ENCODE measurements around the gene AGFG2. TPM values are rescaled to one million over a fixed set of nuclear protein-coding genes. Genes with fewer than 3 reads are reported as not detected.

AGFG2 gene
- total RNA-seq, 1 experiment from 2014 or later = 11.9 TPM

GRCh38 chr7:100504887-100505611 is 34.0 kb upstream of the AGFG2 start:
- Mint-ChIP-seq H3K9me3 (ENCODE audit: unreplicated experiment) (no peaks in the 10 kb centered on the region), H3K27ac (ENCODE audit: low read depth, unreplicated experiment) (no peak overlapping the region), H3K27me3 (ENCODE audit: insufficient read depth, unreplicated experiment) (no peaks in the 10 kb centered on the region), H3K36me3 (ENCODE audit: insufficient read depth, unreplicated experiment) (no peaks in the 10 kb centered on the region), H3K4me1 (ENCODE audit: insufficient read depth, unreplicated experiment) (peaks cover 24% of the 10 kb centered on the region), H3K4me3 (ENCODE audit: unreplicated experiment) (no peak overlapping the region)
- DNase-seq (ENCODE audit: unreplicated experiment) = no peak
- POLR2A ChIA-PET = no interaction called here
- CTCF ChIA-PET = interaction anchor here (0.9 kb wide), 2 partner anchors 22 to 54 kb away, joined by 3 read pairs; no protein-coding TSS in a partner anchor
- BruUV-seq (replicated peaks) = no TSS peak
- intact Hi-C loops (cut with micrococcal nuclease) = no loop called here
- TF ChIP-seq CTCF (IDR thresholded peaks at IDR 0.05; ENCODE audit: unreplicated experiment) = no peak

- CTCF ChIA-PET = no interaction called here
- H3K36me3 Mint-ChIP-seq (ENCODE audit: insufficient read depth, unreplicated experiment) = no peaks in the 10 kb centered on the region
- no peak overlapping the region for H3K4me3 Mint-ChIP-seq (ENCODE audit: unreplicated experiment)
- H3K9me3 Mint-ChIP-seq (ENCODE audit: unreplicated experiment) = no peaks in the 10 kb centered on the region
- intact Hi-C loops (cut with micrococcal nuclease) = no loop called here
- no peak overlapping the region for H3K27ac Mint-ChIP-seq (ENCODE audit: low read depth, unreplicated experiment)
- POLR2A ChIA-PET = interaction anchor here (0.6 kb wide), 1 partner anchor 1285 kb away, joined by 3 read pairs; no protein-coding TSS in a partner anchor
- DNase-seq (ENCODE audit: unreplicated experiment) = no peak
- TF ChIP-seq CTCF (IDR thresholded peaks at IDR 0.05; ENCODE audit: unreplicated experiment) = no peak
- BruUV-seq (replicated peaks) = no TSS peak
- H3K27me3 Mint-ChIP-seq (ENCODE audit: insufficient read depth, unreplicated experiment) = no peaks in the 10 kb centered on the region
- peaks cover 24% of the 10 kb centered on the region for H3K4me1 Mint-ChIP-seq (ENCODE audit: insufficient read depth, unreplicated experiment)
Measured at GRCh38 chr7:100506356-100506923, 32.6 kb upstream of the AGFG2 start.

GRCh38 chr7:100509231-100509630 is 29.8 kb upstream of the AGFG2 start:
- H3K27me3 Mint-ChIP-seq (ENCODE audit: insufficient read depth, unreplicated experiment) = no peaks in the 10 kb centered on the region
- H3K27ac Mint-ChIP-seq (ENCODE audit: low read depth, unreplicated experiment) = peak overlapping the region; percentile 57
- peak overlapping the region; percentile 17 for H3K4me3 Mint-ChIP-seq (ENCODE audit: unreplicated experiment)
- intact Hi-C loops (cut with micrococcal nuclease) = no loop called here
- no peak for TF ChIP-seq CTCF (IDR thresholded peaks at IDR 0.05; ENCODE audit: unreplicated experiment)
- H3K9me3 Mint-ChIP-seq (ENCODE audit: unreplicated experiment) = no peaks in the 10 kb centered on the region
- peaks cover 18% of the 10 kb centered on the region for H3K4me1 Mint-ChIP-seq (ENCODE audit: insufficient read depth, unreplicated experiment)
- BruUV-seq (replicated peaks) = no TSS peak
- ChIA-PET CTCF (no interaction called here), POLR2A (interaction anchor here (0.6 to 2.2 kb wide), 9 partner anchors 13 to 164 kb away, joined by 3 to 11 read pairs (median 4); partner anchors contain the start of genes AGFG2, GNB2 and TSC22D4)
- H3K36me3 Mint-ChIP-seq (ENCODE audit: insufficient read depth, unreplicated experiment) = no peaks in the 10 kb centered on the region
- DNase-seq (ENCODE audit: unreplicated experiment) = peak; percentile 95

GRCh38 chr7:100510437-100511239 is 28.4 kb upstream of the AGFG2 start:
- Mint-ChIP-seq H3K4me1 (ENCODE audit: insufficient read depth, unreplicated experiment) (peaks cover 24% of the 10 kb centered on the region), H3K27me3 (ENCODE audit: insufficient read depth, unreplicated experiment) (no peaks in the 10 kb centered on the region), H3K9me3 (ENCODE audit: unreplicated experiment) (no peaks in the 10 kb centered on the region), H3K36me3 (ENCODE audit: insufficient read depth, unreplicated experiment) (peaks cover 5% of the 10 kb centered on the region), H3K4me3 (ENCODE audit: unreplicated experiment) (no peak overlapping the region), H3K27ac (ENCODE audit: low read depth, unreplicated experiment) (no peak overlapping the region)
- no TSS peak for BruUV-seq (replicated peaks)
- intact Hi-C loops (cut with micrococcal nuclease) = no loop called here
- ChIA-PET CTCF (interaction anchor here (0.6 kb wide), 1 partner anchor 30 kb away, joined by 3 read pairs; no protein-coding TSS in a partner anchor), POLR2A (interaction anchor here (1.0 to 1.5 kb wide), 3 partner anchors 28 to 30 kb away, joined by 3 to 8 read pairs (median 4); partner anchors contain the start of gene AGFG2)
- TF ChIP-seq CTCF (IDR thresholded peaks at IDR 0.05; ENCODE audit: unreplicated experiment) = no peak
- DNase-seq (ENCODE audit: unreplicated experiment) = no peak

All from MCF 10A (cell line).